ENCODE results near the gene ZFR2.

The ZFR2 gene

DNA sequence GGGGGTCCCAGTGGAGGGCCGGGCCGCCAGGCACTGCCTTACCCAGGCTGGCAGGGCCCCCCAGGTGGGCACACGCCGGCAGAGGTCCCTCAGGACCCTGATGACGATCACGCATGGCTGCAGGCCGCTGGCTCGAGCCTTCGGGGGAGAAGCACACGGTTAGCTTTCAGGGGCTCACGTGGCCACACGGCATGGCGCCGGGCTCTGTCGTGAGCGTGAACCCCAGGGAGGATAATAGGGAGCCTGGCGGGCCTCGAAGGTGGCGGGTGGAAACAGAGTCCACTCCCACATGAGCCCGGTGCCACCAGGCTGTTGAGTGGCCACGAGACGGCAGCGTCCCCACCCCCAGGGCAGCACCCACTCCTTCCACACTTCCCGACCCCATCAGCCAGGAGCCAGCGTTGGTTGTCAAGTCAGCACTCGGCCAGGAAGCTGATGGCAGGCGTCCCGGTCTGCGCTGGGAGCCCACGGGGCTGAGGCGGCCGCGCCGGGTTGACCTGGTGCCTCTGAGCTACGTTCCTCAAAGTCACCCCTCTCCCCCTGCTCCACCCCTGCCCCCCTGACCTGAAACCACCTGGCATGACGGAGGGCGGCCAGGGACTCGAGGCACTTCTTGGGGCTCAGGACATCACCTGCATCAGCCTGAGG is 58.0 kb downstream of the ZFR2 start:
- DNase-seq = no peak

DNA sequence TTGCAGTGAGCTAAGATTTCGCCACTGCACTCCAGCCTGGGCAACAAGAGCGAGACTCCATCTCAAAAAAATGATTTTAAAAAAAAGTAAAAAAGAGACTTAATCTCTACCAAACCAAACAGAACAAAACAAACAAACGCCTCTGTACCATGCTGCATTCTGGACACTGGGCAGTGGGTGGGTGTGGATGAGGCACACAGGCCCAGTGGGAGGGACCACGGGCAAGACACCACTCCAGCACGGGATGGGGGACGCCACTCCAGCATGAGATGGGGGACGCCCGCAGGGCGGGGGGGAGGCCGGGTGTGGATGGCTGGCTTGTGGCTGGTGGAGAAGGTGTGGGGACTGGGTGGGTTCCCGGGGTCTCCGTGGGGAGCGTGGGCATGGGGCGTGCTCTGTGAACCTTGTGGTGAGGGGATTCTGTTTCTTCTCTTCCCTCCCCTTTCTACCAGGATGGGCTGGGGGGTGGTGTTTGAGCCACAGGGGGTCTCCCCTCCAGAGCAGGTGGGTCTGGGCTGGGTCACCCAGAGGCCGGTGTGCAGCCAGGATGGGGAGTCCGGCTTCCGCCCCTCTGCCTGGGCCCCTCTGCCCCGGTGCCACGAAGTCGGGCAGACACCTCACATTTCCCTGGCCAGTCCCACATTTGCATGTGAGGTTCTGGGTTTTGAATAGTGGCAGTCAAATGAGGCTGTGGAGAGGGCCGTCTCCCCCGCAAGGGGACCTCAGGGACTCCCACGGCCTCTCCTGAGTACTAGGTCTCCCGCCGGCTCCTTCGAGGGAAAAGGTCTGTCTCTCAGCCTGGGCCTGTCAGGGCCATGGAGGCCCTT is 58.7 kb downstream of the ZFR2 start:
- no peak for DNase-seq

DNA sequence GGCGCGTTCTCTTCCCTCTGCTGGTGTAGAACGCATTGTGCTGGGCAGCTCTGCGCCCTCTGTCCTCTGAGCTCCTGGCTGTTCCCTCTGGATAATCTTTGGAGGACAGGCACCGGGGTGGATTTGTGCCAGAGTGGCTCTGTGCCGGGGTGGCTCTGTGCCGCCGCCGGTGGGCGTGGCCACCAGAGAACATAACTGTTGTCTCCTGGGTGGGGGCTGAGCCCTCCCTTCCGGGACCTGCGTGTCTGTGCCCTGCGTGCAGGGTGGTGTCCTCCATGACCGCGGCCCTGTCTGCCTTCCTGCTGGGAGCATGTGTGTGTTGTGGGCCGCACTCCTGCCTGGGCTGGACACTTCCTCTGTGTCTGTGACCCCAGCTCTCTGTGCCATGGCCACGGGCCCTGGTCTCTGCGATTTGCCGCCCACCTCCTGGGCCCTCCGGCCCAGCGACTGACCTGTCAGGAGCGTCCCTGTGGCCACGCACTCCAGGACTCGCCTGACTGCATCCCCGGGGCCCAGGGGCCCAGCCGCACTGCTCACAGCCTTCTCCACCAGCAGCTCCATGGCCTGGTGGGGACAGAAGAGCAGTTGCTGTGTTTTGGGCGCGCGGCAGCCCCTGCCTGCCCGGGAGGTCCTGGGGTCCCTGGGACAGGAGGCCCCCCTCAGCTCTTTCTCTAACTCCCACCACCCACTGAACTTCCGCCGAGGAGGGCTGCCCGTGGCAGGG is 60.3 kb downstream of the ZFR2 start:
- DNase-seq = no peak

DNA sequence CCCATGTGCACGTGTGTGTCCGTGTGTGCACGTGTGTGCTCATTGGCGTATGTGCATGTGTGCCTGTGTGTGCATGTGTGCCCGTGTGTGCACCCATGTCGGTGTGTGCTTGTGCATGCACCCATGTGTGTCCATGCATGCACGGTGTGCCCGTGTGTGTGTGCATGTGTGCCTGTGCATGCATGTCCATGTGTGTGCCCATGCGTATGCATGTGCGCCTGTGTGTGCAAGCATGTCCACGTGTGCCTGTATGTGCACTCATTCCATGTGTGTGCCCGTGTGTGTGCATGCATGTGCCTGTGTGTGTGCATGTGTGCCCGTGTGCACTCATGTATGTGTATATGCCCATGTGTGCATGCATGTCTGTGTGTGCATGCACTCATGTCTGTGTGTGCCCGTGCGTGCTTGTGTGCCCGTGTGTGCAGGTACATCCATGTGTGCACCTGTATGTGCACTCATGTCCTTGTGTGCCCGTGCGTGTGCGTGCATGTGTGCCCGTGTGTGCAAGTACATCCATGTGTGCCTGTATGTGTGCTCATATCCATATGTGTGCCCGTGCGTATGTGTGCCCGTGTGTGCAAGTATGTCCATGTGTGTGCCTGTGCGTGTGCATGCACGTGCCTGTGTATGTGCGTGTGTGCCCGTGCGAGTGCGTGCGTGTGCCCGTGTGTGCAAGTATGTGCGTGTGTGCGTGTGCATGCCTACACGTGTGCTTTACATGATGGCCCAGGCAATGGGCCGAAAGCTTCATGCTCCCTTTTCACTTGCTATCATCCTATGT is 61.1 kb downstream of the ZFR2 start:
- DNase-seq = no peak

DNA sequence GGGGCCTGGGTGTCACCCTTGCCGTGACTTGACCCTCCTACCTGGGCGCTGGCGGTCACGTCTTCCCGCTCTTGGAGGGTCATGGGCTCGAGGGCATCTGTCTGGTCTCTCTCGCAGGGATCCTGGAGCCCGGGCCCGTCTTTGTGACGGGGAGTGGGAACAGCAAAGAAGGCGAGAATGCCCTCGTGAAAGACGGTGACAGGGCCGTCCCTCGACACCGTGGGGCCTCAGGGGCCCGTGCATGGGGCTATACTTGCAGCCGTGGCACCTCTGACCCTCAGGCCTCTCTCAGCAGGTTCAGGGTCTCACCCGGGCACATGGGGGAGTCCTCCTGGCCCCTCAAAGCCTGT is 61.7 kb downstream of the ZFR2 start:
- DNase-seq = no peak

DNA sequence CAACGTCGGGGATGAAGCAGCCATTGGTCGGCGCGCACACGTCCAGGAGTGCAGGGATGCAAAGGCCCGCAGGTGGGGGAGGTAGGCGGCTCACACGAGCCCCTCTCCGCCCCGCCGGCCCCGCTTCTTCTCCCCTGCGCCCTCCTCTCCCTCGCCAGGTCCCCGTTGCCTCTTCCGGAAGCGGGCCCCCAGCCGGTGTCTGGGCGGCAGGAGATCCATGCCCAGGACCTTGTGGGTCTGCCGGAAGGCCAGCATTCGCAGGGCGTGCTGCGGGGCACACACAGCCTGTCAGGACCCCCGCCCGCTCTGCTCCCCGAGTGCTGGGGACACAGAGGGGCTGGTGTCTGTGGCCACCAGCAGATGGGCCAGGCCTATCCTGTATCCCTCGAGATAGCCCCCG is 63.0 kb downstream of the ZFR2 start:
- DNase-seq = no peak

DNA sequence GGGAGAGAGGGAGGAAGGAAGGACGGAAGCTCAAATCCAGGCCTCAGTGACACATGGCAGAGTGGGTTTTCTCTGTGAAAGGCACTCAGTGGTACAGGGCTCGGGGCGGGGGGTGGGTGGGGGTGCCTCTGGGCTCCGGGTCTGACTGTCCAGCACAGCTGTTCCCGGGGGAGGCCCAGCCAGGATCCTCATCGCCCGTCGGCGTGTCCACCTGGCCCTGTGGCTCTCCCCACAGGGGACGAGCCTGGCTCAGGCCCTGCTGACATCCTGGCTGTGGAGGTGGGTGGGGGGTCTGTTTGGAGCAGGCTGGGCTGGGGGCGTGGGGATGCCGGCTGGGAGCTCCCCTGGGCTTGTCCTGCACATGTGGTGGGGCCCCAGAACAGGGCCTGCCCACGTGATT is 64.4 kb downstream of the ZFR2 start:
- no peak for DNase-seq

DNA sequence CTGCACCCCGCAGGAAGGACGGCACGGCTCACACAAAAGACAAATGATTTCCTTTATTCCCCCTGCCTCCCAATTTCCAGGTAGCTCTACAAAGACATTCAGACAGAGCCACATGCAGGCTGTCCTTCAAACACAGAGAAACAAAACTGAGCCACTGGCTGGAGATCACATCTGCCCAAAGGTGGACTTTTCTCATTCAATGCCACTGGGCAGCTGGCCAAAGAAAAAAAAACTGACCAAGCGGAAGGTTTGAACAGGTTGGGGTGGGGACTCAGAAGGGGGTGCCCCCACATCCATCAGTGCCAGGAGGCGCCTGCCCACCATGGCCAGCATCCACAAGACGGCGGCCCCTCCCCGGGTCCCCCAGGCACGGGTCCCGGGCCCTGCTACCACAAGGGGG is 64.9 kb downstream of the ZFR2 start:
- DNase-seq = no peak

DNA sequence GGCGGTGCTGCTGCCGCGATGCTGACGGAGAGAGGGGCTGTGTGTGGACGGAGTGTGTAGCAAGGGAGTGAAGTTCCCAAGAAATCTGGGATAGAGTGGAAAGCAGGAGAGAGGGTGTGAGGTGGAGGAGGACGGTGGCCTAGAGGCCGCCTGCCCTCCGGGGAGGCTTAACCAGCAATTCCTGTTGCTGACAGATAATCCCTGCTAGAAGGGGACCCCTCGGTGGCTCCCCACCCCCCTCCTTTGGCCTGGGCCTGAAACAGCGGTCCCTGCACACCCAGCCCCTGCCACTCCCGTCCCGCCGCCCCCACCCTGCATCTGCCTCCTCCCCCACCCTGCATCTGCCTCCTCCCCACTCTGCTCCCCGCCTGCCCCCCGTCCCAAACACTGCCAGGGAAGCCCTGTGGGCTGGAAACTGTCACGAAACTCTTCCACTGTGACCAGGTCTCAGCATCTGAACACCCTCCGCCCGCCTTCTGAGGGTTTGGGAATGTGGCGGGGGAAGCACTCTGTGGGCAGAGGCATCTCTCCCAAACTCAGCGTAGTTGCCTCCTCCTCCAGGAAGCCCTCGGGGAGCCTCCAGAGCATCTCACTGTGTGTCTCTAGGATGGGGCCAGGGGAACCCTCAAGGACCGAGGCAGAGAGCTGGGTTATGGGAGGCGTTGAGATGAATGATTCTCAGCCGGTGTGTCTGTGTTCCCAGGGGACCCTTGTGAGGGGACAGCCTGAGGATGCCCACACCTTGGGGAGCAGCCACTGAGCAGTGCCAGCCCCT is 65.5 kb downstream of the ZFR2 start:
- DNase-seq = no peak

DNA sequence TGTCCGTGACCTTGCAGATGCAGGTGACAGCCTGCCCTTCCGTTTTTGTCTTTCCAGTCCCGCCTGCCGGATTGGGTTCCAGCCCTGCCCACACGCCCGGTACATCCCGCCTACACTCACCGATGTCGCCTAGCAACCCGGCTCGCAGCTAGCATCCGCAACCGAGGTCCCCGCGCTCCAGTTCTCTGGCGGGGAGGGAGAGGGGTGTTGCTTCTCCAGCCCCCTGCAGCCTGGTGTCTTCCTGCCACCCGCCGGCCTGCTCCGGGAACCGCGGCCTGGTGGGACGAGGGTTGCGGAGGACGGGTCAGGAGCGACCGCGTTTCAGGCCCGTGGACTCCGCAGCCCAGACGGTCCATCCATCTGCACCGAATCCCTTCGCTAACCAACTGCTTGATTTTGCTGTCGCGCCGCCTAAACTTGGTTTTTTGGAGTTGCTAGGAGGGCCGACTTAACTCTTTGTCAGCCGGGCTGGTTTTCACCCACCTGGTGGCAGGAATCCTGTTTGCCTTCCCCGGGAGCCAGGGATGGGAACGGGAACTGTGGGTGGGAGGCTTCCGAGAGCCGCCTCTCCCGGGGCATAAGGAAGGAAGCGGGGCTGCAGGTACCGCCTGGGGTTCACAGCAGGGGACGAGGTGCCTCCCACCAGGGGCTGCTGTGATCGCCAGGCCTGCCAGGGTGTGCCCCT is 67.3 kb downstream of the ZFR2 start:
- DNase-seq = peak; percentile 61

DNA sequence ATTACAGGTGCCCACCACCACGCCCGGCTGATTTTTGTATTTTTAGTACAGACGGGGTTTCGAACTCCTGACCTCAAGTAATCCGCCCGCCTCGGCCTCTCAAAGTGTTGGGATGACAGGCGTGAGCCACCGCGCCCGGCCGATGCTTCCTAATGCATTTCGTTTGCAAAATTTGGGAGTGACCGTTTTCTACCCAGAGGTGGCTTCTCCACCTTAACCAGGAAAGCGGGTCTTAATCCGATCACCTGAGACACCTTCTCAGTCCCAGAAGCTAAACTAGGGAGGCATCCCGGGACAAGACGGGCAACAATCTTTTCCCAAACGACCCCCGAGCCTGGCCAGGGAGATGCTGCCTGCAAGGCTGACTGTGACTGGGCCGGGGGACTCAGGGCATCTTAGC is 67.8 kb downstream of the ZFR2 start:
- no peak for DNase-seq

DNA sequence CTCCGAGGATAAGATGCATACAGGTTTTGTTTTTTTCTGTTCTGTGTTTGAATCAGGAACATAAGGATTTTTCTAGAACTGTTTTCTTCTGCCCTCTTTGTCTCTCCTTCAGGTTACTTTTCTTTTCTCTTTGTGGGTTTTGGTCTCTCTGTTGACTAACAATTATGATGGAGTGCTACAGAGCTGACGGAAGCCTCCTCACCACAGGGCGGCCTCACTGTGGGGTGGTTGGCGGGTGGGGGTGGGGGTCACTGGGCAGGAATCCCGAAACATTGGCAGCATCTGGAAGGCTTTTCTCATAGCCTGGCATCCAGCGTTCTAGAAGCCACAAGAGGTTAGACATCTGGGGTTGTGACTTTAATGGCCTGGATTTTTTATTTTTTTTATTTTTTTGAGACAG is 70.7 kb downstream of the ZFR2 start:
- no peak for DNase-seq

DNA sequence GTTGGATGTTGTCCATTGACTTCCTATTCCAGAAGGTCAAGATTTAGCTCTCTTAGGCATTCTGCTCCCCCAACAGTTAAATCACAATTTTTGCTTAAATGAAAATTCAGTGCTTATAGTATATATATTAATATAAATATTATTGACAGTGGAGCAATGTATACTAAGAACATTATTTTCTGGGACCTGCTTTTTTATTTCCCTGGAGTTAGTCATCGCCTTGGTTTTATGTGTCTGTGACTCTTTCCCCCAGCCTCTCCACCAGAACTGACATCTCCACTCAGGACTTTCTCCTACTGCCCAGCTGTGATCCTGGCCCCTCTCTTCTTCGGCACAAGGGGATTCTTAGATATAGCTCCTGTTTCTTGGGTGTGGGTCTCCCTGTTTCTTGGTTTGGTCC is 72.5 kb downstream of the ZFR2 start:
- no peak for DNase-seq

DNA sequence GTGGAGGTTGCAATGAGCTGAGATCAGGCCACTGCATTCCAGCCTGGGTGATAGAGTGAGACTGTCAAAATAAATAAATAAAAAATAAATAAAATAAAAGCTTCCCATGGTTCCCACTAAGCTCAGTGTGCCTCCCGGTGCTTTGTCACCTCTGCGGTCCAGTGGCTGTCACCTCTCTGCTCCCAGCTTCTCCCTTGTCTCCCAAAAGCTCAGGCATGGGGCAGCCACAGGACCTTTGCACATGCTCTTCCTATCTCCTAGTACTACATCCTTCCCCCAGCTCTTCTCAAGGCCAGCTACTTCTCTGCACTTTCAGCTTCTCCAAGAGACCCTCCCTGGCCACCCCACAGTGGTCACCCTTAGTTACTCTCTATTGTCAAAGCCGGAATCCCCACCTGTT is 75.0 kb downstream of the ZFR2 start:
- no peak for DNase-seq

DNA sequence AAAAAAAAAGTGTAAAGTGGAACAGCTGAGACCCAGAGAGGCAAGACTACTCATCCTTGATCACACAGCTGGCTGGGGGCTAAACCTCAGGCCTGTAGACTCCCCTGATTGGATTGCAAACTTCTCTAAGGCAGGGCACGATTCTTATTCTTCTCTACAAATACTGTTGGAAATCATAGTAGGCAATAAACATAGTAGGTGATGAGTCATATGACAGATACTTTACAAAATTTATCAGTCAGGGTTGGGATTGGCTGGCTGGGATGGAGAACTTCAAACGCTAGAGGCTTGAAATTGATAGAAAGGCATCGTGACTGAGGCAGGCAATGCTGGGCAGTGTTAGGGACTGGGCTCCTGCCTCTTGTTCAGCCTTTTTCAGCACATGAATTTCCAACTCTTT is 76.7 kb downstream of the ZFR2 start:
- no peak for DNase-seq

DNA sequence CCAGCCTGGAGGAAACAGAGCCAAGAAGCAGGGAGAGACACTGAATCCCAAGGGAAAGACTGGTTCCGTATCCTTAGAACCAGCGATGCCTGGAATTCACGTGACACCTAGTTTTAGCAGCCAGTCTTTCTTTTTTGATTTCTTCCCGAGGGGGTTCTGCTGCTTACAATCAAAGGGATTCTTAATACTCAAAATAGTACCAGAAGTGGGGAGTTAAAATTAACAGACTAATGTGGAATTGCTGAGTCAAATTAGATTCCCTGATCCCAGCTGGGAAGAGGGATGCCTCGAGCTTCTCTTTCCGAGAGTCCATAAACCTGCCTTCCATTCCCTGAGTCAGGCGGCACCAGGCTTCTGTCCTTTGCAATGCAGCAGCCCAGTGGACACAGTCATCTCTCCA is 77.9 kb downstream of the ZFR2 start:
- no peak for DNase-seq

DNA sequence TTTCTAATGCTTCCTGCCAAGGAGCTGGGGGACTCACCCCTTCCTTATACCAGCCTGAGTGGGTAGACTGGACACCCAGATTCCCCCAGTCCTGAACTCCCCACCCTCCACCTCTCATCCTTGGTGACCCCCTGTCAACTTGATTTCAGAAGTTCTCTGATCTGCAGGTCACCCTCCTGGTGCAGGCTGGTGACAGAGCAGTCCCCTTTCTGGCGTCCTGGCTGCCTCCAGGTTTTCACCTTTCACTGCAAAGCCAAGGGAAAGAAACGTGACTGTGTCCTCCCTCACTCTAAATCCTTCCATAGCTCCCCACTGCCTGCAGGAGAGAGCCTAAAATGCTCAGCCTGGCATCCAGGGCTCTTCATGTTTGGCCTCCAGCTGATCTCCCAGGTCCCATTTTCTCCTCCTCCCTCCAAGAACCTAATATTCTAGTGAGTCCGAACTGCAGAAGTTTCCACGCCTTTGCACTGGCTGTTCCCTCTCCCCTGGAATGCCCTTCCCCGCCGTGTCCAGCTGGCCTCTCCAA is 78.6 kb downstream of the ZFR2 start:
- no peak for DNase-seq

DNA sequence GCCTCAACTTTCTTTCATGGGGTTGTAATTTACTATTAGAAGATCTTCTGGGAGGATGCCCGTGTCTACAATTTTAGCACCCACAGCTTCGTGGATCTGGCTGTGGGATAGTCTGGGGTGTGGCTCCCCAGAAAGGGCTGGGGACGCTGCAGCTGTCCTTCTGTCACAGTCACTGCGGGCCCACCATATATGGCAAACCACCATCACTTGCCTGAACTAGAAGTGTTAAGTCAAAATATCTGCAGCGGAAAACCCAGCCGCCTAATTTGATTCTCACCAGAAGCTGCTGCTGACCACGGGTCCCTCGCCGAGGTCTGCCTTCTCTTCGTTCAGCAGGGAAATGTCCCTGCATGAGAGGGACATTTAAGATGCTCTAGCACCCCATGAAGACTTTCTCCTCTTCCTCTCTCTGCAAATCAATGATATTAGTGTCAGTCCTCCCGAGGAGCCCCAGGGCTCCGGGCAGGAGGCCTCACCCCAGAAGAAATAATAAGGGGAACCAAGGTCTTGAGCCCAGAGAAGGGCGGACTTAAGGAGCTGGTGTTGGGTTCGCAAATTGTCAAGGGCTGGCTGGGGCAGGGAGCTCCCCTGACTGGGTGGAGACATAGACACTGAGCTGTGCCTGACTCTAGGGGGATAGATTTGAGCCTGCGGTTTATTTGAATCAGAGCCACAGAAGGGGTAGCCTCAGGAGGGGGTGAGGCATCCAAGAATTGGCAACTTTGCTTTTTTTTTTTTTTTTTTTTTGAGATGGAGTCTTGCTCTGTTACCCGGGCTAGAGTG is 79.7 kb downstream of the ZFR2 start:
- DNase-seq = no peak

DNA sequence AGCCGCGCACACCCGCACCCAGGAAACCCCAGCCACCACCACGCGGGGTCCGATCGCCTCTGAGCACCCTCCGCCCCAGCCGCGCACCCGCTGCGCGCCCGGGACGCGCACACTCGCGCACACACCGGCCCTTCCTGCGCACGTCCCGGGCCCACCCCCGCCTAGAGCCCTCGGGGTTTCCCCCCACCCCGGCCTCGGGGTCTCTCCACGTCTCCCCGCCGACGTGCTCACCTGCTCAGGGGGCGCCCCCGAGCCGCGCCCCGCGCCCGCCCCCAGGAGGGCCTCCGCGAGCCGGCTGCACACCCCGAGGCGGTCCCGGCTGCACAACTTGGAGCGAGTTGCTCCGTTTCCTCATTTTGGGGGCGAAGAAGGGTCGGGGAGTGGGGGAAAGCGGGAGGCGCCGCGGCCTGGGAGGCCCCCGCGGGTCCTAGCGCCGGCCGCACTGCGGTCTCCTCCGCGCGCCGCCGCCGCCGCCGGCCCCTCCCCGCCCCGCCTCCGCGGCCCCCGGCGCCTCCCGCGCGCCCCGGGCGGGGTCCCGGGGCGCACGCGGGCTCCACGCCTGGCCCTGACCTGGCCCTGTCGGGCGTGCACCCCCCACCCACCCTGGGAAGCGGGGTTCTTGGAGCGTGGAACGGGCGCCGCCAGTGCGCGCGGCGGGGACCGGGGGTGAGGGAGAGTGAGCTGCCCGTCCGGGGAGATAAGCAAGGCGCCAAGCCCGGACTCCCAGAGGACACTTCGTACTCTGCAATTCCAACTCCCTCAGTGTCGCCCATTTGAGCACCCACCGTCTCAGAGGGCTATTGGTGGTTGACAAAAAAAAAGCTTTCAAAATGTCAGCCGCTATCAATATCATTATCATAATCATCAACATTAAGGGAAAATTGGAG is 82.7 kb downstream of the ZFR2 start, which contains the start of gene MATK:
MATK (minus strand) TSS at position 444 of the 887 bp plus-strand sequence. CDS start 1,246 bp downstream, outside the sequence.
- peak; percentile 49 for DNase-seq

Data from activated CD4-positive, alpha-beta T cell treated with anti-CD3 and anti-CD28 coated beads for 48 hours (primary cell).